Activated CD4-positive, alpha-beta T cell treated with anti-CD3 and anti-CD28 coated beads for 48 hours (primary cell): ENCODE data around the gene OR4M1.
"Not testable (repeated sequence)": the region's sequence is repeated elsewhere in the genome, so short reads cannot be mapped to it uniquely, and the experiment has no call there.

ENCODE experiments used
- DNase-seq: peaks from one replicate; pipeline ENCODE4 v3.0.0-alpha.2; 2020

OR4M1 gene

GRCh38 chr14:19773204-19773603 is at the start of gene OR4M1:
TSS of gene OR4M1 (plus strand) at chr14:19773504. CDS start at chr14:19780323, 6,819 bp downstream.
- DNase-seq: not testable (repeated sequence)

- no peak for DNase-seq
These were observed 43.9 kb upstream of the OR4M1 start for GRCh38 chr14:19729359-19729758.

GRCh38 chr14:19729763-19730162 is 43.5 kb upstream of the OR4M1 start:
- DNase-seq: no peak

GRCh38 chr14:19733893-19734292 is 39.4 kb upstream of the OR4M1 start:
- DNase-seq: not testable (repeated sequence)

GRCh38 chr14:19743256-19743655 is 30.0 kb upstream of the OR4M1 start, which contains the start of gene OR4Q3:
TSS of gene OR4Q3 (plus strand) at chr14:19743571.
- no peak for DNase-seq

- not testable (repeated sequence) for DNase-seq
These were observed 21.0 kb upstream of the OR4M1 start for GRCh38 chr14:19752316-19752715.

GRCh38 chr14:19754172-19754571 is 19.1 kb upstream of the OR4M1 start:
- no peak for DNase-seq

- DNase-seq: not testable (repeated sequence)
These were observed 1.8 kb upstream of the OR4M1 start for GRCh38 chr14:19771491-19771890.

- no peak for DNase-seq
These were observed 1.3 kb upstream of the OR4M1 start for GRCh38 chr14:19771895-19772430.

GRCh38 chr14:19772454-19772853 is 850 bp upstream of the OR4M1 start:
- DNase-seq: not testable (repeated sequence)

GRCh38 chr14:19775587-19775986 is 2.3 kb downstream of the OR4M1 start:
- no peak for DNase-seq

GRCh38 chr14:19785848-19786247 is 12.5 kb downstream of the OR4M1 start:
- DNase-seq: not testable (repeated sequence)

- not testable (repeated sequence) for DNase-seq
These were observed 14.0 kb downstream of the OR4M1 start for GRCh38 chr14:19787318-19787717.

- not testable (repeated sequence) for DNase-seq
These were observed 14.8 kb downstream of the OR4M1 start for GRCh38 chr14:19788150-19788549.

GRCh38 chr14:19796520-19797108 is 23.3 kb downstream of the OR4M1 start:
- DNase-seq: not testable (repeated sequence)

- DNase-seq: no peak
These were observed 26.6 kb downstream of the OR4M1 start for GRCh38 chr14:19799880-19800279.

GRCh38 chr14:19800282-19801117 is 27.2 kb downstream of the OR4M1 start:
- DNase-seq: no peak

GRCh38 chr14:19801118-19801464 is 27.8 kb downstream of the OR4M1 start:
- no peak for DNase-seq

GRCh38 chr14:19803470-19803869 is 30.2 kb downstream of the OR4M1 start, which contains the start of gene OR4N2:
TSS of gene OR4N2 (plus strand) at chr14:19803770. CDS start at chr14:19827449, 23,679 bp downstream.
- not testable (repeated sequence) for DNase-seq

GRCh38 chr14:19813171-19813920 is 40.0 kb downstream of the OR4M1 start:
- not testable (repeated sequence) for DNase-seq

GRCh38 chr14:19819879-19820278 is 46.6 kb downstream of the OR4M1 start:
- DNase-seq: not testable (repeated sequence)

GRCh38 chr14:19821016-19821415 is 47.7 kb downstream of the OR4M1 start:
- DNase-seq: not testable (repeated sequence)

- no peak for DNase-seq
These were observed 49.9 kb downstream of the OR4M1 start for GRCh38 chr14:19823178-19823577.
